HUES48 (cell line): ENCODE data around the gene EPHB2.
"Not testable (repeated sequence)": the region's sequence is repeated elsewhere in the genome, so short reads cannot be mapped to it uniquely, and the experiment has no call there.

ENCODE experiments used
- H3K27ac ChIP-seq: one replicate; pipeline ENCODE4 v1.7.0; 2013; ENCODE audit warnings: low read depth, low read length, inconsistent platforms
- H3K27me3 ChIP-seq: 2 replicates; pipeline ENCODE4 v1.6.1; 2013; ENCODE audit warnings: mild to moderate bottlenecking, low read length; ENCODE audit not compliant: control insufficient read depth, insufficient read depth
- H3K36me3 ChIP-seq: 2 replicates; pipeline ENCODE4 v1.6.1; 2013; ENCODE audit warnings: low read length; ENCODE audit not compliant: control insufficient read depth, insufficient read depth
- H3K4me1 ChIP-seq: 2 replicates; pipeline ENCODE4 v1.6.1; 2013; ENCODE audit warnings: mild to moderate bottlenecking, low read length; ENCODE audit not compliant: control insufficient read depth, insufficient read depth
- H3K4me3 ChIP-seq: 2 replicates; pipeline ENCODE4 v1.5.1; 2013; ENCODE audit warnings: mild to moderate bottlenecking, low read depth, low read length
- H3K9ac ChIP-seq: 2 replicates; pipeline ENCODE4 v1.6.1; 2013; ENCODE audit warnings: mild to moderate bottlenecking, low read depth, low read length, moderate library complexity
- H3K9me3 ChIP-seq: 2 replicates; pipeline ENCODE4 v1.6.1; 2013; ENCODE audit warnings: low read length; ENCODE audit not compliant: control insufficient read depth, insufficient read depth

The EPHB2 gene

DNA sequence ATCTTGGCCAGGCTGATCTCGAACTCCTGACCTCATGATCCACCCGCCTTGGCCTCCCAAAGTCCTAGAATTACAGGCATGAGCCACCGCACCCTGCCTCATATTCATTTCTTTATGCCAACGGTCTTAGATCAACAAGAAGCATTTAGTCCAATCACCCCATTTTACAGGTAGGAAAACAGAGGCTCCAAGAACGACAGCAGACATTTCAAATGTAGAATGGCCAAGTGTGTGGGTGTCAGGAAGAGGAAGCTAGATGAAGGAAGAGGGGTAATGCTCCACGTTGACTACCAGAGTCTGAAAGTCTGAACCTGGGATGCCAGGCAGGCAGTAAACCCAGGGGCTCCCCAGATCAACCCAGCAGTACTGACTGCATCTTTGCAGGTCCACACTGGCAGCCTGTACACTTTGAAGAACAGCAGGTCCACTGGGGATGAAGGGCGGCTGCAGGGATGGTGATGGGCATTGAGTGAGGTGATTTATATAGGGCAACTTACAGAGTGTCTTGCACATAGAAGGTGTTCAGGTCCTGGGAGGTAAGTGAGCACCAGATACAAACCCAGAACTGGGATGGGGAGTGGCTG lies 120.2 kb downstream of the EPHB2 start:
- Histone ChIP-seq H3K27ac (no peak overlapping the region), H3K27me3 (no peaks in the 10 kb centered on the region), H3K9me3 (no peaks in the 10 kb centered on the region), H3K9ac (no peak overlapping the region), H3K4me3 (no peak overlapping the region), H3K36me3 (no peaks in the 10 kb centered on the region), H3K4me1 (peaks cover 26% of the 10 kb centered on the region)

- no peak overlapping the region for H3K9ac ChIP-seq
- H3K27me3 ChIP-seq, result no peaks in the 10 kb centered on the region
- H3K36me3 ChIP-seq, result no peaks in the 10 kb centered on the region
- no peak overlapping the region for H3K4me3 ChIP-seq
- no peaks in the 10 kb centered on the region for H3K9me3 ChIP-seq
- peaks cover 16% of the 10 kb centered on the region for H3K4me1 ChIP-seq
- no peak overlapping the region for H3K27ac ChIP-seq
These were observed 121.2 kb downstream of the EPHB2 start for GRCh38 chr1:22831729-22832413.

DNA sequence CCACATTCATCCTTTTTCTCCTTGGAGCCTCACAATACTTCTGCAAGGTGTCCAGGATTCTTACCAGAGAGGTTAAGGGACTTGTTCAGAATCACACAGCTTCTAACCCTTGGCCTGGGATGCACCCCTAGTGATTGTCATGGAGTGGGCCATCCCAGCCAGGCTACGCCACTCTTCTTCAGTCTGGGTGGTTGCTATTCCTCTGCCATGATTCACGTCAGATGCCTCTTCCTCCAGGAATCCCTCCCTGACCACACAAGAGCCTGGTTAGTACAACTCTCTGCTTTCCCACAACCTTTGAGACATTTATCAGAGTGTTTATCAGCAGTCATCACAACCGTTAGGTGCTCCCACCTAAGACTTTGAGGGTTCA lies 121.8 kb downstream of the EPHB2 start:
- Histone ChIP-seq H3K9me3 (no peaks in the 10 kb centered on the region), H3K4me3 (no peak overlapping the region), H3K4me1 (peaks cover 11% of the 10 kb centered on the region)

DNA sequence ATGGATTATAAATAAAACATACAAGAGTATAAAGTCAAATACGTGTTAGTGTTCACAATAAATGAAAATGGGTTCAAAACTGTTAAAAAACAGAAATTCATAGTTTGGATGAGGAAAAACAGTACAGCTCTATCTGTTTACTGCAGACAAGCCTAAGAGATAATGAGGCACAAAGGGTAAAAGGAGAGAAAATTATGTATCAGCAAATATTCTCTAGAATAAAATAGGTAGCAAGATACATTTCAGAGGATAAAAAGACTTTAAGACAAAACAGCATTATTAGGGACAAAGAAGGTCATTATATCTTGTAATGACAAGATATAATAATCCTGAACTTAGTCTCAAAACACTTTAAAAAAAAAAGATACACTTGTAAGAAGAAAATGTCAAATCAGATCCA lies 123.1 kb downstream of the EPHB2 start:
- Histone ChIP-seq H3K27me3 (no peaks in the 10 kb centered on the region), H3K9me3 (no peaks in the 10 kb centered on the region), H3K9ac (no peak overlapping the region), H3K4me1 (peaks cover 8% of the 10 kb centered on the region), H3K27ac (no peak overlapping the region), H3K36me3 (no peaks in the 10 kb centered on the region), H3K4me3 (no peak overlapping the region)

More for the DNA sequence above, 121.8 kb downstream of the EPHB2 start:
- H3K27ac ChIP-seq, result no peak overlapping the region
- H3K36me3 ChIP-seq, result no peaks in the 10 kb centered on the region
- no peaks in the 10 kb centered on the region for H3K27me3 ChIP-seq
- no peak overlapping the region for H3K9ac ChIP-seq

- H3K9me3 ChIP-seq, H3K27ac ChIP-seq, H3K4me1 ChIP-seq, H3K27me3 ChIP-seq, H3K4me3 ChIP-seq, H3K9ac ChIP-seq, H3K36me3 ChIP-seq: not testable (repeated sequence)
These were observed 123.8 kb downstream of the EPHB2 start for GRCh38 chr1:22834420-22834819.

GRCh38 chr1:22835636-22836319 lies 125.1 kb downstream of the EPHB2 start:
- H3K4me3 ChIP-seq, result no peak overlapping the region
- H3K4me1 ChIP-seq, result no peaks in the 10 kb centered on the region
- H3K9me3 ChIP-seq, result no peaks in the 10 kb centered on the region
- no peaks in the 10 kb centered on the region for H3K36me3 ChIP-seq
- H3K27ac ChIP-seq, result no peak overlapping the region
- H3K9ac ChIP-seq, result no peak overlapping the region
- no peaks in the 10 kb centered on the region for H3K27me3 ChIP-seq

DNA sequence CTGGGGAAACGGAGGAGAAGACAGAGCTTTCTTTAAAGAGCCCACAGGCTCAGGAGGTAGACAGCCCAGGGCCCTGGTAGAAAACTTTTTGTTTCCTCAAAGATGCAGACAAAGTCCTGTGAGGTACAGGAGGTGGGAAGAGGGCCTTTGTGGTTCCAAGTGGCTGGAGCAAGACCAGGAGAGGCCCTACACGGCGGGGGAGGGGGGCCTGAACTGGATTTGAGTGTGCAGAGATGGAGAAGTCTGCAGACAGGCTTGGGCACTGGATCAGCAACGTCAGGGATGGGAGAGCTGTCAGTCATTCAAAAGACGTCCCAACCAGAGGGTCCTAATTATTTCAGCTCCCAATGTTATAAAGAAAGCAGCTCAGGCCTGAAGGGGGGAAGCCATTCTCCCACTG lies 126.2 kb downstream of the EPHB2 start:
- Histone ChIP-seq H3K36me3 (no peaks in the 10 kb centered on the region), H3K4me3 (no peak overlapping the region), H3K27ac (no peak overlapping the region), H3K9ac (no peak overlapping the region), H3K9me3 (no peaks in the 10 kb centered on the region), H3K4me1 (no peaks in the 10 kb centered on the region), H3K27me3 (no peaks in the 10 kb centered on the region)

DNA sequence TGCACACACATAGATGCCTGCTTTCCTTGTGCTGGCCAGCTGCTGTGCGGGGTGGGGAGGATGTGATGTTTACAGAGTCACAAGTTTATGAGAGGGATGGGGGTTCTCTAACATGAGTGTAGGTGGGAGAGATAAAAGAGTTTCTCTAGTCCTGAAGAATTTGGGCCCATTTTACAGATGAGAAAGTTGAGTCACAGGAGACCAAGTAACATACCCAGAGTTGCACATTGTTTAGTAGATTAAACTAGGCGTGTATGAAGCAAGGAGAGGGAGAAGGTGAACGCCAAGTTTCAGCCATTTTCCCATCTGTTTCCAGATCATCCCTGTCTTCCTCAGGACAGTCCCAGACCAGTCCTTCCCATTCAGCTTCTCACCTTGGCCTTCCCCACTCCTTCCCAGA lies 126.7 kb downstream of the EPHB2 start:
- Histone ChIP-seq H3K27ac (no peak overlapping the region), H3K9ac (no peak overlapping the region), H3K9me3 (no peaks in the 10 kb centered on the region), H3K4me1 (no peaks in the 10 kb centered on the region), H3K36me3 (no peaks in the 10 kb centered on the region), H3K4me3 (no peak overlapping the region), H3K27me3 (no peaks in the 10 kb centered on the region)

DNA sequence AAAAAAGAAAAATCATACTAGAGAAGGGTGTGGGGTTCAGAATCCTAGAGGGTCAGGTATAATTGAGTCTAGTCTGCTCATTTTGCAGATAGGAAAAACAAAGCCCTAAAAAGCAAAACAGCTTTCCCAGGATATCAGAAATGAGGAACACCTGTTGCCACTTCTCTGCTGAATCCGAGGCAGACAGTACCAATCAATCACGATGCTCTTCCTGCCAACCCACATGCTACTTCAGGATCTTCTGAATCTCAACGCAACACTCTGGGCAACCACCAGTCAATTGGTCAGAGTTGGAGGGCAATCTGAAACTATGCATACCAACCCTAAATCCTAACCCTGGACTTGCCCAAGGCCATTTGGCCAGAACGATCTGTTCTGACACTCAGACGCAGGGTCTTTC lies 128.3 kb downstream of the EPHB2 start:
- no peak overlapping the region for H3K4me3 ChIP-seq
- no peaks in the 10 kb centered on the region for H3K9me3 ChIP-seq
- no peaks in the 10 kb centered on the region for H3K4me1 ChIP-seq
- H3K9ac ChIP-seq, result no peak overlapping the region
- no peaks in the 10 kb centered on the region for H3K27me3 ChIP-seq
- no peaks in the 10 kb centered on the region for H3K36me3 ChIP-seq
- no peak overlapping the region for H3K27ac ChIP-seq

GRCh38 chr1:22839806-22840205 lies 129.2 kb downstream of the EPHB2 start:
- no peaks in the 10 kb centered on the region for H3K27me3 ChIP-seq
- no peaks in the 10 kb centered on the region for H3K9me3 ChIP-seq

GRCh38 chr1:22841142-22841541 lies 130.5 kb downstream of the EPHB2 start:
- Histone ChIP-seq H3K27ac (no peak overlapping the region), H3K4me3 (no peak overlapping the region), H3K4me1 (no peaks in the 10 kb centered on the region), H3K27me3 (no peaks in the 10 kb centered on the region), H3K36me3 (no peaks in the 10 kb centered on the region), H3K9ac (no peak overlapping the region), H3K9me3 (no peaks in the 10 kb centered on the region)

More at GRCh38 chr1:22839806-22840205, 129.2 kb downstream of the EPHB2 start:
- no peak overlapping the region for H3K4me3 ChIP-seq
- H3K9ac ChIP-seq, result no peak overlapping the region
- no peaks in the 10 kb centered on the region for H3K36me3 ChIP-seq
- H3K27ac ChIP-seq, result no peak overlapping the region
- no peaks in the 10 kb centered on the region for H3K4me1 ChIP-seq
